GM12878 (cell line): ENCODE results near the gene SCGN. TPM values are rescaled to one million over a fixed set of nuclear protein-coding genes. Genes with fewer than 3 reads are reported as not detected.

ENCODE experiments used
- ATAC-seq: fragments of 200-7000 bp; cut with Tn5 transposase; 3 replicates; pipeline ENCODE4 v1.9.1; 2020; ENCODE audit warnings: mild to moderate bottlenecking, moderate library complexity
- BruUV-seq: library from RNA; stranded (reverse); fragments of 400-500 nt; replicated peaks from 2 replicates; lab custom pipeline; 2021; lab: Mats Ljungman, UMichigan
- CTCF ChIA-PET: fragments of 300-600 bp; sonication (Branson Sonifier 250); formaldehyde crosslinking; extraction: SDS; loops from one replicate; lab custom pipeline; 2021; ENCODE audit warnings: inconsistent platforms; lab: Yijun Ruan, JAX
- POLR2A ChIA-PET: fragments of 350-600 bp; formaldehyde crosslinking; extraction: SDS; loops from one replicate; lab custom pipeline; 2021; ENCODE audit warnings: inconsistent platforms; lab: Charles Lee
- RAD21 ChIA-PET: fragments of 300-600 bp; sonication (Branson Sonifier 250); formaldehyde crosslinking; loops from one replicate; lab custom pipeline; 2023; ENCODE audit warnings: antibody characterized with exemption; ENCODE audit not compliant: unreplicated experiment; lab: Charles Lee
- SMC1A ChIA-PET: fragments of 300-600 bp; sonication (Branson Sonifier 250); formaldehyde crosslinking; loops from one replicate; lab custom pipeline; 2023; ENCODE audit not compliant: unreplicated experiment, uncharacterized antibody; lab: Charles Lee
- DNase-seq: peaks from one replicate; pipeline ENCODE4 v3.0.0-alpha.2; 2011; ENCODE audit warnings: low read depth, low spot score
- FAIRE-seq: peaks from 3 replicates; lab custom pipeline; 2011; peaks lifted over from hg19 to GRCh38; lab: Jason Lieb, UNC
- H2AFZ ChIP-seq: 2 replicates; pipeline ENCODE4 v1.6.0; 2011; ENCODE audit warnings: low read depth, low read length, control low read depth; ENCODE audit not compliant: control insufficient read depth
- H3K27ac ChIP-seq: 2 replicates; pipeline ENCODE4 v1.5.1; 2011; ENCODE audit warnings: control low read depth; ENCODE audit not compliant: control insufficient read depth, insufficient read depth
- H3K27me3 ChIP-seq, 2 experiments: replicated peaks in 1 of 2; 2 replicates each; pipeline versions ENCODE4 v1.6.0 to v1.6.1; 2011; ENCODE audit warnings: low read length in 1 of 2; ENCODE audit not compliant: control insufficient read depth in 2 of 2, insufficient read depth in 2 of 2
- H3K36me3 ChIP-seq, 2 experiments: 2 replicates each; pipeline ENCODE4 v1.5.1; 2011; ENCODE audit warnings: low read length in 1 of 2; ENCODE audit not compliant: control insufficient read depth in 2 of 2, insufficient read depth in 2 of 2
- H3K4me1 ChIP-seq: 2 replicates; pipeline ENCODE4 v1.6.1; 2011; ENCODE audit warnings: mild to moderate bottlenecking, low read length, moderate library complexity, mixed read lengths; ENCODE audit not compliant: control insufficient read depth, insufficient read depth
- H3K4me2 ChIP-seq: 2 replicates; pipeline ENCODE4 v1.6.0; 2011; ENCODE audit warnings: control low read depth; ENCODE audit not compliant: control insufficient read depth, insufficient read depth
- H3K4me3 ChIP-seq: fragments of 200-600 bp; sonication (generic); 2 replicates; pipeline ENCODE4 v1.5.1; 2016
- H3K79me2 ChIP-seq: 2 replicates; pipeline ENCODE4 v1.6.0; 2011; ENCODE audit warnings: low read length; ENCODE audit not compliant: control insufficient read depth, insufficient read depth
- H3K9ac ChIP-seq: 2 replicates; pipeline ENCODE4 v1.8.0; 2011; ENCODE audit warnings: low read length, control low read depth, mixed read lengths; ENCODE audit not compliant: control insufficient read depth, insufficient read depth
- H3K9me3 ChIP-seq: replicated peaks from 3 replicates; pipeline ENCODE4 v1.5.1; 2011; ENCODE audit warnings: mild to moderate bottlenecking, low read length; ENCODE audit not compliant: control insufficient read depth, insufficient read depth
- H4K20me1 ChIP-seq: 2 replicates; pipeline ENCODE4 v1.6.0; 2011; ENCODE audit not compliant: control insufficient read depth, insufficient read depth
- BCL11A ChIP-seq: IDR thresholded peaks from 2 replicates; pipeline ENCODE4 v1.6.1; 2011; ENCODE audit warnings: low read depth, low read length
- BMI1 ChIP-seq: fragments of 450-650 bp; IDR thresholded peaks from 2 replicates; pipeline ENCODE4 v1.6.1; 2016; ENCODE audit warnings: mild to moderate bottlenecking, moderate library complexity, borderline replicate concordance
- IKZF1 ChIP-seq: fragments of 450-650 bp; conservative IDR thresholded peaks from 2 replicates; pipeline ENCODE4 v1.6.1; 2017; ENCODE audit warnings: antibody characterized with exemption, mild to moderate bottlenecking
- MYB ChIP-seq: fragments of 150-350 bp; IDR thresholded peaks from 2 replicates; pipeline ENCODE4 v1.6.1; 2014; ENCODE audit warnings: mild to moderate bottlenecking, low read depth, low read length, borderline replicate concordance
- PAX8 ChIP-seq: fragments of 450-650 bp; IDR thresholded peaks from 2 replicates; pipeline ENCODE4 v1.6.1; 2017; ENCODE audit warnings: mild to moderate bottlenecking, moderate library complexity
- RB1 ChIP-seq: fragments of 450-650 bp; formaldehyde crosslinking; IDR thresholded peaks from 2 replicates; pipeline ENCODE4 v1.6.1; 2017; ENCODE audit warnings: mild to moderate bottlenecking, borderline replicate concordance
- RFX5 ChIP-seq: IDR thresholded peaks from 2 replicates; pipeline ENCODE4 v1.6.1; 2011; ENCODE audit warnings: low read depth, low read length, improper control_type of control experiment
- SMAD5 ChIP-seq: IDR thresholded peaks from 2 replicates; pipeline ENCODE4 v1.6.1; 2016; ENCODE audit warnings: antibody characterized with exemption, low read depth
- SMC3 ChIP-seq: IDR thresholded peaks from 2 replicates; pipeline ENCODE4 v1.6.1; 2011; ENCODE audit warnings: low read length, improper control_type of control experiment, borderline replicate concordance
- ZBTB33 ChIP-seq: fragments of 450-650 bp; IDR thresholded peaks from 2 replicates; pipeline ENCODE4 v1.6.1; 2017; ENCODE audit warnings: mild to moderate bottlenecking
- ZNF622 ChIP-seq: fragments of 450-650 bp; IDR thresholded peaks from 2 replicates; pipeline ENCODE4 v1.6.1; 2017; ENCODE audit warnings: mild to moderate bottlenecking, inconsistent platforms
- WGBS: methylation state at CpG from one replicate; pipeline ENCODE4 v1.1.6; 2016; ENCODE audit warnings: low lambda C conversion rate; ENCODE audit not compliant: insufficient replicate concordance, insufficient coverage; ENCODE audit errors: missing lambda C conversion rate; 5-methylcytosine and 5-hydroxymethylcytosine counted together
- in situ Hi-C: fragments of 300-500 bp; cut with MboI; formaldehyde crosslinking; loops from 9 replicates; pipeline ENCODE4 v1.14.3; 2018; ENCODE audit warnings: mixed read lengths
- intact Hi-C: fragments of 100-400 bp; cut with micrococcal nuclease; formaldehyde crosslinking; loops from one replicate; pipeline ENCODE4 v1.14.2; 2022; ENCODE audit not compliant: unreplicated experiment
- polyA plus RNA-seq, 11 experiments: library from polyadenylated mRNA; depleted of rRNA in 4 of 11; unstranded in 6 of 11; stranded (reverse) in 5 of 11; fragments of >200 nt; fragmentation: Nextera tagmentation in 4 of 11; fragmentation: Illumina TruSeq in 1 of 11; extraction: Ambion mirVana in 4 of 11; extraction: Trizol in 1 of 11; gene quantifications; 1 replicate in 1 of 11; 2 replicates in 10 of 11; pipeline versions ENCODE4 v1.2.1 to v1.2.3, GENCODE V29; 2011 to 2016; ENCODE audit warnings: inconsistent platforms in 2 of 11, missing spikeins in 2 of 11, low read depth in 1 of 11
- total RNA-seq, 4 experiments: library from RNA; depleted of rRNA in 3 of 4; stranded (reverse); fragments of >200 nt in 3 of 4; fragmentation: Illumina TruSeq in 1 of 4; extraction: Trizol in 1 of 4; gene quantifications; 2 replicates each; pipeline versions ENCODE4 v1.2.1 to v1.2.3, GENCODE V29; 2013 to 2021
- TF ChIP-seq, protein P1 (sequence below): IDR thresholded peaks from 2 replicates; pipeline ENCODE4 v1.6.1; 2011; ENCODE audit warnings: mild to moderate bottlenecking, low read depth, low read length, moderate library complexity; ENCODE audit not compliant: insufficient replicate concordance

Gene SCGN
- total and polyA plus RNA-seq, 10 of the 15 experiments (the other 5 are each of a cell fraction or from before 2014, with no cell fraction given): not detected

- H3K9me3 ChIP-seq: no peaks in the 10 kb centered on the region
- ChIA-PET RAD21 (no interaction called here), POLR2A (no interaction called here), CTCF (interaction anchor here (0.6 to 1.1 kb wide), 2 partner anchors 8 to 102 kb away, joined by 3 read pairs; no protein-coding TSS in a partner anchor), SMC1A (no interaction called here)
- no peak overlapping the region for H2AFZ ChIP-seq
- no peaks in the 10 kb centered on the region for H3K79me2 ChIP-seq
- H3K9ac ChIP-seq: no peak overlapping the region
- in situ Hi-C loops: no loop called here
- H3K27ac ChIP-seq: no peak overlapping the region
- TF ChIP-seq ZNF622 (no peak), IKZF1 (no peak), BMI1 (no peak), RFX5 (no peak), RB1 (no peak), PAX8 (no peak), SMC3 (no peak), BCL11A (no peak), SMAD5 (no peak), MYB (no peak), ZBTB33 (no peak)
- TF ChIP-seq, protein P1, sequence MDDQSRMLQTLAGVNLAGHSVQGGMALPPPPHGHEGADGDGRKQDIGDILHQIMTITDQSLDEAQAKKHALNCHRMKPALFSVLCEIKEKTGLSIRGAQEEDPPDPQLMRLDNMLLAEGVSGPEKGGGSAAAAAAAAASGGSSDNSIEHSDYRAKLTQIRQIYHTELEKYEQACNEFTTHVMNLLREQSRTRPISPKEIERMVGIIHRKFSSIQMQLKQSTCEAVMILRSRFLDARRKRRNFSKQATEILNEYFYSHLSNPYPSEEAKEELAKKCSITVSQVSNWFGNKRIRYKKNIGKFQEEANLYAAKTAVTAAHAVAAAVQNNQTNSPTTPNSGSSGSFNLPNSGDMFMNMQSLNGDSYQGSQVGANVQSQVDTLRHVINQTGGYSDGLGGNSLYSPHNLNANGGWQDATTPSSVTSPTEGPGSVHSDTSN: no peak
- no peak overlapping the region for H3K4me3 ChIP-seq
- no TSS peak for BruUV-seq
- FAIRE-seq (no peak), ATAC-seq (no peak), DNase-seq (no peak)
- no peaks in the 10 kb centered on the region for H3K4me1 ChIP-seq
- intact Hi-C loops: no loop called here
- no peak overlapping the region for H3K4me2 ChIP-seq
- H3K36me3 ChIP-seq: no peaks in the 10 kb centered on the region
- WGBS: 39% methylated on average over 3 of the region's 3 CpGs
- H3K27me3 ChIP-seq: peaks cover 0 to 3% of the 10 kb centered on the region in 2 experiments; a peak in 3 of 4 replicates
- H4K20me1 ChIP-seq: no peaks in the 10 kb centered on the region
These were observed 9.9 kb upstream of the SCGN start for GRCh38 chr6:25641940-25642666.
